Neural progenitor cell (in vitro differentiated cells): ENCODE data around the gene EEF2K. TPM values are rescaled to one million over a fixed set of nuclear protein-coding genes. Genes with fewer than 3 reads are reported as not detected.

Source experiments
- DNase-seq: peaks from one replicate; pipeline ENCODE4 v3.0.0-alpha.2; 2016; ENCODE audit warnings: low spot score
- H2AFZ ChIP-seq: fragments of 200-600 bp; sonication (generic); replicated peaks from 2 replicates; pipeline ENCODE4 v1.6.1; 2016; ENCODE audit warnings: antibody characterized with exemption
- H3F3A ChIP-seq: fragments of 200-600 bp; sonication (generic); 2 replicates; pipeline ENCODE4 v1.6.1; 2016; ENCODE audit warnings: antibody characterized with exemption, low read depth
- H3K27ac ChIP-seq: fragments of 200-600 bp; sonication (generic); 2 replicates; pipeline ENCODE4 v1.5.1; 2016; ENCODE audit warnings: mild to moderate bottlenecking
- H3K27me3 ChIP-seq: fragments of 200-600 bp; sonication (generic); 2 replicates; pipeline ENCODE4 v1.6.1; 2016; ENCODE audit warnings: mild to moderate bottlenecking, moderate library complexity
- H3K36me3 ChIP-seq: fragments of 200-600 bp; sonication (generic); 2 replicates; pipeline ENCODE4 v1.5.1; 2016
- H3K4me1 ChIP-seq: fragments of 200-600 bp; sonication (generic); 2 replicates; pipeline ENCODE4 v1.6.1; 2016; ENCODE audit warnings: mixed run types
- H3K4me2 ChIP-seq: fragments of 200-600 bp; sonication (generic); 2 replicates; pipeline ENCODE4 v1.6.1; 2016
- H3K4me3 ChIP-seq: fragments of 200-600 bp; sonication (generic); 2 replicates; pipeline ENCODE4 v1.5.1; 2016
- H3K79me2 ChIP-seq: fragments of 200-600 bp; sonication (generic); 2 replicates; pipeline ENCODE4 v1.6.1; 2016; ENCODE audit warnings: low read depth
- H3K9ac ChIP-seq: fragments of 200-600 bp; sonication (generic); 2 replicates; pipeline ENCODE4 v1.6.1; 2016
- H3K9me3 ChIP-seq: fragments of 200-600 bp; sonication (generic); 2 replicates; pipeline ENCODE4 v1.5.1; 2016; ENCODE audit warnings: low read depth
- H4K20me1 ChIP-seq: fragments of 200-600 bp; sonication (generic); 2 replicates; pipeline ENCODE4 v1.6.1; 2016; ENCODE audit warnings: low read depth
- H3K27ac Mint-ChIP-seq: 3 replicates; pipeline ENCODE4 v1.8.0; 2021; ENCODE audit warnings: mixed read lengths
- H3K27me3 Mint-ChIP-seq: 2 replicates; pipeline ENCODE4 v1.8.0; 2022; ENCODE audit warnings: low read depth, mild to moderate bottlenecking, inconsistent platforms, moderate library complexity, mixed read lengths; ENCODE audit not compliant: insufficient read depth
- H3K36me3 Mint-ChIP-seq: 3 replicates; pipeline ENCODE4 v1.8.0; 2021; ENCODE audit warnings: mixed read lengths
- H3K4me1 Mint-ChIP-seq: 3 replicates; pipeline ENCODE4 v1.8.0; 2021; ENCODE audit warnings: mixed read lengths
- H3K4me3 Mint-ChIP-seq: 3 replicates; pipeline ENCODE4 v1.8.0; 2021; ENCODE audit warnings: mild to moderate bottlenecking, moderate library complexity, mixed read lengths
- H3K9me3 Mint-ChIP-seq: 3 replicates; pipeline ENCODE4 v1.8.0; 2020; ENCODE audit warnings: mixed read lengths
- CTCF ChIP-seq: fragments of 200-600 bp; sonication (generic); IDR thresholded peaks from 2 replicates; pipeline ENCODE4 v1.5.1; 2017; ENCODE audit warnings: antibody characterized with exemption, mild to moderate bottlenecking
- EZH2 ChIP-seq: fragments of 200-600 bp; sonication (generic); IDR thresholded peaks from 2 replicates; pipeline ENCODE4 v1.6.1; 2017; ENCODE audit warnings: antibody characterized with exemption, mild to moderate bottlenecking, moderate library complexity
- EZH2phosphoT487 ChIP-seq: fragments of 200-600 bp; sonication (generic); IDR thresholded peaks from 2 replicates; pipeline ENCODE4 v1.6.1; 2017; ENCODE audit warnings: antibody characterized with exemption
- total RNA-seq: library from RNA; depleted of rRNA; stranded (reverse); fragments of >200 nt; gene quantifications from 2 replicates; pipeline ENCODE4 v1.2.3, GENCODE V29; 2015; ENCODE audit warnings: low replicate concordance

Gene EEF2K
- total RNA-seq, 1 donor from 2014 or later: 9.0 TPM

DNA sequence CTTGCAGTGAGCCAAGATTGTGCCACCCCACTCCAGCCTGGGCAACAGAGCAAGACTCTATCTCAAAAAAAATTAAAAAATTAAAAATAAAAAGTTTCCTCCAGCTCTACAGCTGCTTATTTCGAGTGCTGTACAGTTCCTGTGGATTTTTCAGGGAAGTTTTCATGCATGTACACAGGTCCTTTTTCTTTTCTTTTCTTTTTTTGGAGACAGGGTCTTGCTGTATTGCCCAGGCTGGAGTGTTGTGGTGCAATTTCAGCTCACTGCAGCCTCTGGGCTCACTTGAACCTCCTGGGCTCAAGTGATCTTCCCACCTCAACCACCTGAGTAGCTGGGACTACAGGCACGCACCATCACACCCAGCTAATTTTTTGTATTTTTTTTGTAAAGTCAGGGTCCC is 15.9 kb downstream of the EEF2K start:
- no peak overlapping the region for H3K27ac Mint-ChIP-seq
- Histone ChIP-seq H2AFZ (no peak overlapping the region), H4K20me1 (no peaks in the 10 kb centered on the region), H3K79me2 (no peaks in the 10 kb centered on the region), H3F3A (no peaks in the 10 kb centered on the region), H3K4me3 (no peak overlapping the region), H3K4me2 (no peak overlapping the region), H3K36me3 (no peaks in the 10 kb centered on the region), H3K9ac (no peak overlapping the region), H3K27me3 (no peaks in the 10 kb centered on the region), H3K9me3 (no peaks in the 10 kb centered on the region), H3K27ac (no peak overlapping the region), H3K4me1 (no peaks in the 10 kb centered on the region)
- H3K27me3 Mint-ChIP-seq: no peaks in the 10 kb centered on the region
- H3K4me1 Mint-ChIP-seq: no peaks in the 10 kb centered on the region
- H3K9me3 Mint-ChIP-seq: no peaks in the 10 kb centered on the region
- no peak for DNase-seq
- no peak for TF ChIP-seq CTCF
- no peak for TF ChIP-seq EZH2phosphoT487
- no peak for TF ChIP-seq EZH2
- H3K4me3 Mint-ChIP-seq: no peak overlapping the region
- no peaks in the 10 kb centered on the region for H3K36me3 Mint-ChIP-seq

GRCh38 chr16:22222998-22223397 is 16.9 kb downstream of the EEF2K start:
- no peaks in the 10 kb centered on the region for H3F3A ChIP-seq
- no peaks in the 10 kb centered on the region for H3K36me3 ChIP-seq
- no peaks in the 10 kb centered on the region for H3K9me3 Mint-ChIP-seq
- H3K9ac ChIP-seq: no peak overlapping the region
- H3K9me3 ChIP-seq: no peaks in the 10 kb centered on the region
- no peaks in the 10 kb centered on the region for H3K4me1 ChIP-seq
- H3K27me3 ChIP-seq: no peaks in the 10 kb centered on the region
- H3K27me3 Mint-ChIP-seq: no peaks in the 10 kb centered on the region
- H4K20me1 ChIP-seq: no peaks in the 10 kb centered on the region
- no peaks in the 10 kb centered on the region for H3K4me1 Mint-ChIP-seq
- H3K36me3 Mint-ChIP-seq: no peaks in the 10 kb centered on the region
- H3K4me2 ChIP-seq: no peak overlapping the region
- TF ChIP-seq EZH2phosphoT487 (no peak), CTCF (no peak), EZH2 (no peak)
- H3K4me3 Mint-ChIP-seq: no peak overlapping the region
- no peak overlapping the region for H3K4me3 ChIP-seq
- H3K27ac ChIP-seq: no peak overlapping the region
- H3K79me2 ChIP-seq: no peaks in the 10 kb centered on the region
- H3K27ac Mint-ChIP-seq: no peak overlapping the region
- H2AFZ ChIP-seq: no peak overlapping the region
- DNase-seq: no peak

GRCh38 chr16:22225060-22225459 is 19.0 kb downstream of the EEF2K start:
- Histone ChIP-seq H3K36me3 (no peaks in the 10 kb centered on the region), H3K4me2 (no peak overlapping the region), H4K20me1 (no peaks in the 10 kb centered on the region), H3K9ac (no peak overlapping the region), H3K4me1 (no peaks in the 10 kb centered on the region), H3F3A (no peaks in the 10 kb centered on the region), H2AFZ (no peak overlapping the region), H3K4me3 (no peak overlapping the region), H3K27me3 (no peaks in the 10 kb centered on the region), H3K9me3 (no peaks in the 10 kb centered on the region), H3K27ac (no peak overlapping the region), H3K79me2 (no peaks in the 10 kb centered on the region)
- no peaks in the 10 kb centered on the region for H3K4me1 Mint-ChIP-seq
- no peak for TF ChIP-seq CTCF
- TF ChIP-seq EZH2phosphoT487: no peak
- no peak for TF ChIP-seq EZH2
- no peak for DNase-seq
- no peak overlapping the region for H3K27ac Mint-ChIP-seq
- H3K36me3 Mint-ChIP-seq: no peaks in the 10 kb centered on the region
- no peak overlapping the region for H3K4me3 Mint-ChIP-seq
- no peaks in the 10 kb centered on the region for H3K9me3 Mint-ChIP-seq
- H3K27me3 Mint-ChIP-seq: no peaks in the 10 kb centered on the region

GRCh38 chr16:22229889-22230288 is 23.8 kb downstream of the EEF2K start:
- DNase-seq: no peak
- Histone ChIP-seq H3F3A (no peaks in the 10 kb centered on the region), H3K9me3 (no peaks in the 10 kb centered on the region), H3K9ac (no peak overlapping the region), H3K4me1 (no peaks in the 10 kb centered on the region), H4K20me1 (no peaks in the 10 kb centered on the region), H3K4me3 (no peak overlapping the region), H2AFZ (no peak overlapping the region), H3K4me2 (no peak overlapping the region), H3K36me3 (no peaks in the 10 kb centered on the region), H3K27me3 (no peaks in the 10 kb centered on the region), H3K79me2 (no peaks in the 10 kb centered on the region), H3K27ac (no peak overlapping the region)
- H3K27ac Mint-ChIP-seq: no peak overlapping the region
- TF ChIP-seq CTCF: no peak
- no peak for TF ChIP-seq EZH2phosphoT487
- TF ChIP-seq EZH2: no peak
- peaks cover 2% of the 10 kb centered on the region for H3K4me1 Mint-ChIP-seq
- peaks cover 5% of the 10 kb centered on the region for H3K36me3 Mint-ChIP-seq
- H3K27me3 Mint-ChIP-seq: no peaks in the 10 kb centered on the region
- no peak overlapping the region for H3K4me3 Mint-ChIP-seq
- H3K9me3 Mint-ChIP-seq: no peaks in the 10 kb centered on the region
